HG03159 (cell line): ENCODE measurements around the gene ARID1B.

Source experiments
- ATAC-seq: cut with Tn5 transposase; IDR thresholded peaks from one replicate; pipeline ENCODE4 v1.9.1; 2021; ENCODE audit warnings: mild to moderate bottlenecking, moderate library complexity; ENCODE audit not compliant: unreplicated experiment

The ARID1B gene

GRCh38 chr6:157014871-157015270, 237.7 kb downstream of the ARID1B start:
- ATAC-seq: no peak

GRCh38 chr6:157017022-157017421, 239.8 kb downstream of the ARID1B start:
- no peak for ATAC-seq

GRCh38 chr6:157017861-157018260, 240.7 kb downstream of the ARID1B start:
- ATAC-seq: no peak

GRCh38 chr6:157019115-157019641, 242.0 kb downstream of the ARID1B start:
- ATAC-seq: no peak

GRCh38 chr6:157019733-157020132, 242.6 kb downstream of the ARID1B start:
- no peak for ATAC-seq

- no peak for ATAC-seq
Observed at GRCh38 chr6:157020398-157020797, 243.2 kb downstream of the ARID1B start.

- ATAC-seq: peak; percentile 44
Observed at GRCh38 chr6:157020881-157021343, 243.7 kb downstream of the ARID1B start.

GRCh38 chr6:157021344-157021992, 244.3 kb downstream of the ARID1B start:
- ATAC-seq: peak; percentile 69

GRCh38 chr6:157021993-157022740, 245.0 kb downstream of the ARID1B start:
- peak; percentile 50 for ATAC-seq

- ATAC-seq: no peak
Observed at GRCh38 chr6:157023958-157024357, 246.8 kb downstream of the ARID1B start.

GRCh38 chr6:157024745-157025144, 247.6 kb downstream of the ARID1B start:
- no peak for ATAC-seq

GRCh38 chr6:157025437-157025836, 248.3 kb downstream of the ARID1B start:
- no peak for ATAC-seq

- peak; percentile 71 for ATAC-seq
Observed at GRCh38 chr6:157029980-157030690, 253.0 kb downstream of the ARID1B start.

- ATAC-seq: no peak
Observed at GRCh38 chr6:157030755-157031154, 253.6 kb downstream of the ARID1B start.

GRCh38 chr6:157032923-157033322, 255.7 kb downstream of the ARID1B start:
- ATAC-seq: no peak

GRCh38 chr6:157033428-157034140, 256.4 kb downstream of the ARID1B start:
- no peak for ATAC-seq

GRCh38 chr6:157034436-157035230, 257.5 kb downstream of the ARID1B start:
- ATAC-seq: no peak

- no peak for ATAC-seq
Observed at GRCh38 chr6:157035546-157035945, 258.4 kb downstream of the ARID1B start.

- ATAC-seq: no peak
Observed at GRCh38 chr6:157036245-157036711, 259.1 kb downstream of the ARID1B start.

GRCh38 chr6:157037165-157037564, 260.0 kb downstream of the ARID1B start:
- ATAC-seq: no peak
